Stimulated activated CD4-positive, alpha-beta T cell treated with anti-CD3 and anti-CD28 coated beads, Interleukin-1b, Interleukin-23, amount 100 ng/mL, for 4 hours (primary cell): ENCODE results near the gene NDN.

Source experiments
- DNase-seq, 2 donors: peaks; one replicate each; pipeline ENCODE4 v3.0.0-alpha.2; 2020; ENCODE audit warnings: low read depth in 2 of 2

Gene NDN

DNA sequence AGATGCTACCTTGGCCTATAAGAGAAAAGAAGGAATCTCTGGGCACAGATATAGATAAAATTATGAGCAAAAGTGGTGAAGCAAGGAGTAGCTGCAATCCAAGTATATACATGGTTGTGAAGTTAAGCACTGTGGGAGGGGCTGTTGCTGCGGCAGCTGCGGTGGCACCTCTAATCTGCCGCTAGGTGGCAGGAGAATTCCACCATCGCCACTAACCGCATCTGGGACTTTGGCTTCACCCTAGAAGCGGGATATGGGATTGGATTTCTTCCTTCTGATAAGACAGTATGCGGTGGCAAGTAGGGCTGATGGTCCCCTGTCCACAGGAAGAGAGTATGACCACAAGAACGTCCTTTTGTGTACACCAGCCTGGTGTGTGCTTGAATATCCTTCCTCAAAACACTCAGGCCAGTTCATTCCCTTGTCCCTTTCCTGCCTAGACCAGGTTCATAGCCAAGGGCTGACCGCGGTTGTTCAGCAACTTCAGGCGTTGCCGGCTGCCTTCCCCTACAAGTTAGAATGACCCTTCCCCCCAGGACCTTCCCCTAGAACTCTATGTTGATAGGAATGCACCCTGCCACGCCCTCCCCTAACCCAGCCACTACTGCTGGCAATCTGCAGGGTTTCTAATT lies 44.6 kb downstream of the NDN start:
- DNase-seq: peak; percentile 2 to 14
